ENCODE measurements around the gene FPGS.
"Not testable (repeated sequence)": the region's sequence is repeated elsewhere in the genome, so short reads cannot be mapped to it uniquely, and the experiment has no call there.

FPGS gene

GRCh38 chr9:127779136-127779981 lies 23.3 kb upstream of the FPGS start:
- H3K4me1 ChIP-seq (ENCODE audit: insufficient read depth, poor library complexity, severe bottlenecking), result no peaks in the 10 kb centered on the region
- TF ChIP-seq, protein P1, sequence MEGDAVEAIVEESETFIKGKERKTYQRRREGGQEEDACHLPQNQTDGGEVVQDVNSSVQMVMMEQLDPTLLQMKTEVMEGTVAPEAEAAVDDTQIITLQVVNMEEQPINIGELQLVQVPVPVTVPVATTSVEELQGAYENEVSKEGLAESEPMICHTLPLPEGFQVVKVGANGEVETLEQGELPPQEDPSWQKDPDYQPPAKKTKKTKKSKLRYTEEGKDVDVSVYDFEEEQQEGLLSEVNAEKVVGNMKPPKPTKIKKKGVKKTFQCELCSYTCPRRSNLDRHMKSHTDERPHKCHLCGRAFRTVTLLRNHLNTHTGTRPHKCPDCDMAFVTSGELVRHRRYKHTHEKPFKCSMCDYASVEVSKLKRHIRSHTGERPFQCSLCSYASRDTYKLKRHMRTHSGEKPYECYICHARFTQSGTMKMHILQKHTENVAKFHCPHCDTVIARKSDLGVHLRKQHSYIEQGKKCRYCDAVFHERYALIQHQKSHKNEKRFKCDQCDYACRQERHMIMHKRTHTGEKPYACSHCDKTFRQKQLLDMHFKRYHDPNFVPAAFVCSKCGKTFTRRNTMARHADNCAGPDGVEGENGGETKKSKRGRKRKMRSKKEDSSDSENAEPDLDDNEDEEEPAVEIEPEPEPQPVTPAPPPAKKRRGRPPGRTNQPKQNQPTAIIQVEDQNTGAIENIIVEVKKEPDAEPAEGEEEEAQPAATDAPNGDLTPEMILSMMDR (IDR thresholded peaks at IDR 0.05; ENCODE audit: poor library complexity, severe bottlenecking), result no peak
- no peak overlapping the region for H3K27ac ChIP-seq (ENCODE audit: poor library complexity, severe bottlenecking)
- H3K4me3 ChIP-seq (ENCODE audit: severe bottlenecking), result no peak overlapping the region
- H3K27me3 ChIP-seq (ENCODE audit: insufficient read depth, poor library complexity, severe bottlenecking), result no peaks in the 10 kb centered on the region
- H3K9me3 ChIP-seq (ENCODE audit: severe bottlenecking), result no peaks in the 10 kb centered on the region
- ATAC-seq (ENCODE audit: low read depth) (no peak), DNase-seq (ENCODE audit: low spot score) (no peak)
- H3K36me3 ChIP-seq (ENCODE audit: low read depth), result no peaks in the 10 kb centered on the region

GRCh38 chr9:127780126-127780885 lies 22.4 kb upstream of the FPGS start:
- TF ChIP-seq, protein P1 (IDR thresholded peaks at IDR 0.05; ENCODE audit: poor library complexity, severe bottlenecking), result no peak
- Histone ChIP-seq H3K36me3 (ENCODE audit: low read depth) (no peaks in the 10 kb centered on the region), H3K4me1 (ENCODE audit: insufficient read depth, poor library complexity, severe bottlenecking) (no peaks in the 10 kb centered on the region), H3K27ac (ENCODE audit: poor library complexity, severe bottlenecking) (no peak overlapping the region), H3K4me3 (ENCODE audit: severe bottlenecking) (no peak overlapping the region), H3K27me3 (ENCODE audit: insufficient read depth, poor library complexity, severe bottlenecking) (no peaks in the 10 kb centered on the region), H3K9me3 (ENCODE audit: severe bottlenecking) (no peaks in the 10 kb centered on the region)
- DNase-seq (ENCODE audit: low spot score), result no peak
- ATAC-seq (ENCODE audit: low read depth), result no peak

GRCh38 chr9:127780909-127781308 lies 21.8 kb upstream of the FPGS start:
- ATAC-seq (ENCODE audit: low read depth); H3K4me3 ChIP-seq (ENCODE audit: severe bottlenecking); H3K36me3 ChIP-seq (ENCODE audit: low read depth); H3K27me3 ChIP-seq (ENCODE audit: insufficient read depth, poor library complexity, severe bottlenecking); H3K27ac ChIP-seq (ENCODE audit: poor library complexity, severe bottlenecking); H3K9me3 ChIP-seq (ENCODE audit: severe bottlenecking); DNase-seq (ENCODE audit: low spot score); H3K4me1 ChIP-seq (ENCODE audit: insufficient read depth, poor library complexity, severe bottlenecking): not testable (repeated sequence)

DNA sequence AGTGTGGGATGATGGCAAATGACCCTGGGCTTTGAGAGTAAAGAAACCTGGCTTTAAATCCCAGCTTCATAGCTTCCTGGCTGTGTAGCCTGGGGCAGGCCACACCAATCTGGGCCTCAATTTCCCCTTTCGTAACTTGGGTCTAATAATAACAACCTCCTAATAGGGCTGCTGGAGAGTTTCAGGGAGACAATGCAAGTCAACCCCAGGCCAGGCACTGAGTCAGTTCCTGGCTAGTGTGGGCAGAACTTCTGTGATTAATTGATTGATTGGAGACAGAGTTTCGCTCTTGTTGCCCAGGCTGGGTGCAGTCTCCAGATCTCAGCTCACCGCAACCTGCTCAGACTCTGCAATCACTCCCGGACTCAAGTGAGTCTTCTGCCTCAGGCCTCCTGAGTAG lies 20.9 kb upstream of the FPGS start:
- TF ChIP-seq, protein P1 (IDR thresholded peaks at IDR 0.05; ENCODE audit: poor library complexity, severe bottlenecking), result no peak
- Histone ChIP-seq H3K27me3 (ENCODE audit: insufficient read depth, poor library complexity, severe bottlenecking) (no peaks in the 10 kb centered on the region), H3K4me3 (ENCODE audit: severe bottlenecking) (no peak overlapping the region), H3K4me1 (ENCODE audit: insufficient read depth, poor library complexity, severe bottlenecking) (peaks cover under 1% of the 10 kb centered on the region), H3K27ac (ENCODE audit: poor library complexity, severe bottlenecking) (no peak overlapping the region), H3K36me3 (ENCODE audit: low read depth) (peaks cover 3% of the 10 kb centered on the region), H3K9me3 (ENCODE audit: severe bottlenecking) (no peaks in the 10 kb centered on the region)
- no peak for ATAC-seq (ENCODE audit: low read depth)
- DNase-seq (ENCODE audit: low spot score), result no peak

GRCh38 chr9:127783111-127784008 lies 19.3 kb upstream of the FPGS start:
- no peak for ATAC-seq (ENCODE audit: low read depth)
- no peak overlapping the region for H3K4me3 ChIP-seq (ENCODE audit: severe bottlenecking)
- peaks cover 6% of the 10 kb centered on the region for H3K4me1 ChIP-seq (ENCODE audit: insufficient read depth, poor library complexity, severe bottlenecking)
- TF ChIP-seq, protein P1 (IDR thresholded peaks at IDR 0.05; ENCODE audit: poor library complexity, severe bottlenecking), result no peak
- no peaks in the 10 kb centered on the region for H3K9me3 ChIP-seq (ENCODE audit: severe bottlenecking)
- no peaks in the 10 kb centered on the region for H3K27me3 ChIP-seq (ENCODE audit: insufficient read depth, poor library complexity, severe bottlenecking)
- peaks cover 19% of the 10 kb centered on the region for H3K36me3 ChIP-seq (ENCODE audit: low read depth)
- no peak for DNase-seq (ENCODE audit: low spot score)
- no peak overlapping the region for H3K27ac ChIP-seq (ENCODE audit: poor library complexity, severe bottlenecking)
